H1 (cell line): ENCODE measurements around the gene ZNF536. TPM values are rescaled to one million over a fixed set of nuclear protein-coding genes. Genes with fewer than 3 reads are reported as not detected.

ENCODE experiments used
- CTCF ChIA-PET: fragments of 300-600 bp; sonication (Branson Sonifier 250); formaldehyde crosslinking; loops from one replicate; lab custom pipeline; 2021; ENCODE audit not compliant: partially characterized antibody; lab: Charles Lee
- POLR2A ChIA-PET: fragments of 300-600 bp; sonication (Branson Sonifier 250); formaldehyde crosslinking; loops from one replicate; lab custom pipeline; 2021; ENCODE audit warnings: inconsistent platforms; ENCODE audit not compliant: partially characterized antibody; lab: Charles Lee
- DNase-seq, 2 experiments: peaks; one replicate each; pipeline versions ENCODE4 v3.0.0 to v3.0.0-alpha.2; 2010 to 2022; ENCODE audit warnings: low spot score in 2 of 2, low read depth in 1 of 2, mixed read lengths in 1 of 2
- FAIRE-seq: peaks from 2 replicates; lab custom pipeline; 2011; peaks lifted over from hg19 to GRCh38; lab: Jason Lieb, UNC
- H2AFZ ChIP-seq: 2 replicates; pipeline ENCODE4 v1.8.1; 2012; ENCODE audit warnings: low read length, inconsistent platforms
- H2AK5ac ChIP-seq: 2 replicates; pipeline ENCODE4 v1.6.1; 2013; ENCODE audit warnings: low read depth, low read length
- H2BK120ac ChIP-seq: replicated peaks from 2 replicates; pipeline ENCODE3; 2013; ENCODE audit warnings: low read depth, low read length, inconsistent platforms
- H2BK12ac ChIP-seq: 2 replicates; pipeline ENCODE4 v1.6.1; 2013; ENCODE audit warnings: low read depth, low read length
- H2BK15ac ChIP-seq: 2 replicates; pipeline ENCODE4 v1.6.1; 2013; ENCODE audit warnings: low read length
- H2BK20ac ChIP-seq: 2 replicates; pipeline ENCODE4 v1.6.1; 2013; ENCODE audit warnings: low read length
- H2BK5ac ChIP-seq: 2 replicates; pipeline ENCODE4 v1.6.1; 2013; ENCODE audit warnings: low read depth, low read length
- H3K14ac ChIP-seq: 2 replicates; pipeline ENCODE4 v1.6.1; 2013; ENCODE audit warnings: inconsistent platforms; ENCODE audit not compliant: insufficient read length
- H3K18ac ChIP-seq: 2 replicates; pipeline ENCODE4 v1.6.1; 2013; ENCODE audit warnings: low read length; ENCODE audit errors: extremely low read depth
- H3K23ac ChIP-seq: 2 replicates; pipeline ENCODE4 v1.6.1; 2013; ENCODE audit warnings: inconsistent platforms; ENCODE audit not compliant: insufficient read length
- H3K23me2 ChIP-seq: 2 replicates; pipeline ENCODE4 v1.6.1; 2013; ENCODE audit warnings: low read depth, low read length
- H3K27ac ChIP-seq: 2 replicates; pipeline ENCODE4 v1.6.1; 2011; ENCODE audit warnings: low read depth, low read length, inconsistent platforms
- H3K27me3 ChIP-seq, 4 experiments: replicated peaks in 1 of 4; 1 replicate in 1 of 4; 2 replicates in 3 of 4; pipeline versions ENCODE4 v1.6.1 to v1.8.1; 2011 to 2013; ENCODE audit warnings: low read length in 3 of 4, mild to moderate bottlenecking in 3 of 4, inconsistent platforms in 2 of 4, mixed read lengths in 2 of 4, moderate library complexity in 1 of 4; ENCODE audit not compliant: control insufficient read depth in 3 of 4, insufficient read depth in 3 of 4; ENCODE audit errors: extremely low read depth in 1 of 4
- H3K36me3 ChIP-seq, 4 experiments: 2 replicates each; pipeline versions ENCODE4 v1.6.1 to v1.8.1; 2011 to 2013; ENCODE audit warnings: mild to moderate bottlenecking in 4 of 4, low read length in 3 of 4, moderate library complexity in 2 of 4, control low read depth in 1 of 4, inconsistent platforms in 1 of 4; ENCODE audit not compliant: insufficient read depth in 4 of 4, control insufficient read depth in 2 of 4
- H3K4ac ChIP-seq: replicated peaks from 2 replicates; pipeline ENCODE3; 2013; ENCODE audit warnings: low read length, low read depth, mixed read lengths, inconsistent platforms; ENCODE audit not compliant: insufficient read length
- H3K4me1 ChIP-seq, 4 experiments: replicated peaks in 1 of 4; 1 replicate in 1 of 4; 2 replicates in 3 of 4; pipeline versions ENCODE4 v1.6.1 to v1.8.1; 2011 to 2013; ENCODE audit warnings: low read length in 3 of 4, inconsistent platforms in 2 of 4, mixed read lengths in 1 of 4; ENCODE audit not compliant: insufficient read depth in 4 of 4, control insufficient read depth in 3 of 4
- H3K4me2 ChIP-seq, 2 experiments: 2 replicates each; pipeline versions ENCODE4 v1.6.1 to v1.8.1; 2011 to 2013; ENCODE audit warnings: low read depth in 2 of 2, low read length in 2 of 2, control low read depth in 1 of 2, inconsistent platforms in 1 of 2, mild to moderate bottlenecking in 1 of 2; ENCODE audit not compliant: insufficient read depth in 1 of 2
- H3K4me3 ChIP-seq, 4 experiments: fragments of 200-600, 300-600 bp in 1 of 4; sonication (generic), shearing (Covaris generic), sonication (Bioruptor Twin) in 1 of 4; 2 replicates each; pipeline versions ENCODE4 v1.5.1 to v1.8.1; 2011 to 2016; ENCODE audit warnings: low read length in 4 of 4, low read depth in 3 of 4, control low read depth in 2 of 4, inconsistent platforms in 2 of 4, mild to moderate bottlenecking in 2 of 4, mixed read lengths in 1 of 4, moderate library complexity in 1 of 4; ENCODE audit not compliant: insufficient read depth in 2 of 4; ENCODE audit errors: extremely low read depth in 1 of 4
- H3K56ac ChIP-seq: replicated peaks from 2 replicates; pipeline ENCODE3; 2013; ENCODE audit warnings: low read depth, mild to moderate bottlenecking, mixed read lengths, low read length, inconsistent platforms; ENCODE audit not compliant: insufficient read length
- H3K79me1 ChIP-seq: 2 replicates; pipeline ENCODE4 v1.6.1; 2013; ENCODE audit warnings: low read depth, low read length, control low read depth
- H3K79me2 ChIP-seq, 2 experiments: 2 replicates each; pipeline versions ENCODE4 v1.6.1 to v1.8.1; 2012 to 2013; ENCODE audit warnings: low read length in 2 of 2, mild to moderate bottlenecking in 2 of 2, inconsistent platforms in 1 of 2; ENCODE audit not compliant: insufficient read depth in 2 of 2, control insufficient read depth in 1 of 2
- H3K9ac ChIP-seq, 4 experiments: replicated peaks in 1 of 4; 1 replicate in 1 of 4; 2 replicates in 3 of 4; pipeline versions ENCODE4 v1.6.1 to v1.8.1; 2011 to 2013; ENCODE audit warnings: low read depth in 3 of 4, low read length in 3 of 4, control low read depth in 2 of 4, mild to moderate bottlenecking in 2 of 4, moderate library complexity in 2 of 4, inconsistent platforms in 1 of 4; ENCODE audit errors: extremely low read depth in 1 of 4
- H3K9me3 ChIP-seq, 2 experiments: 2 replicates each; pipeline versions ENCODE4 v1.6.1 to v1.8.1; 2012 to 2013; ENCODE audit warnings: mild to moderate bottlenecking in 2 of 2, moderate library complexity in 2 of 2, control low read depth in 1 of 2, inconsistent platforms in 1 of 2, low read depth in 1 of 2, low read length in 1 of 2, mixed read lengths in 1 of 2; ENCODE audit not compliant: insufficient read depth in 2 of 2
- H4K20me1 ChIP-seq, 2 experiments: replicated peaks in 1 of 2; 2 replicates each; pipeline versions ENCODE3 to v1.8.1; 2011 to 2013; ENCODE audit warnings: inconsistent platforms in 2 of 2, low read length in 2 of 2, mild to moderate bottlenecking in 1 of 2; ENCODE audit not compliant: insufficient read depth in 2 of 2, control insufficient read depth in 1 of 2
- H4K5ac ChIP-seq: 2 replicates; pipeline ENCODE4 v1.6.1; 2013; ENCODE audit warnings: low read length, low read depth, mixed read lengths, inconsistent platforms; ENCODE audit not compliant: insufficient read length
- H4K8ac ChIP-seq: 2 replicates; pipeline ENCODE4 v1.8.0; 2013; ENCODE audit warnings: mild to moderate bottlenecking, moderate library complexity, low read length, inconsistent platforms; ENCODE audit not compliant: insufficient read depth; ENCODE audit errors: extremely low read depth
- H4K91ac ChIP-seq: replicated peaks from 2 replicates; pipeline ENCODE3; 2013; ENCODE audit warnings: low read length, mixed read lengths, inconsistent platforms; ENCODE audit not compliant: insufficient read length
- BACH1 ChIP-seq: IDR thresholded peaks from 2 replicates; pipeline ENCODE4 v1.6.1; 2012; ENCODE audit warnings: low read length, improper control_type of control experiment
- BRCA1 ChIP-seq: IDR thresholded peaks from 2 replicates; pipeline ENCODE4 v1.6.1; 2012; ENCODE audit warnings: low read depth, low read length, improper control_type of control experiment
- CHD2 ChIP-seq: IDR thresholded peaks from 2 replicates; pipeline ENCODE4 v1.6.1; 2012; ENCODE audit warnings: low read length, improper control_type of control experiment
- CTBP2 ChIP-seq: IDR thresholded peaks from 2 replicates; pipeline ENCODE4 v1.7.0; 2011; ENCODE audit warnings: borderline replicate concordance, mild to moderate bottlenecking, moderate library complexity, mixed read lengths, low read length; ENCODE audit not compliant: insufficient read depth, insufficient read length
- EZH2 ChIP-seq: fragments of 200-600 bp; sonication (generic); IDR thresholded peaks from 2 replicates; pipeline ENCODE4 v1.7.1; 2012; ENCODE audit warnings: low read depth, mild to moderate bottlenecking, moderate library complexity, low read length, inconsistent platforms; ENCODE audit not compliant: severe bottlenecking
- GTF2F1 ChIP-seq: IDR thresholded peaks from 2 replicates; pipeline ENCODE4 v1.6.1; 2012; ENCODE audit warnings: low read depth, low read length, improper control_type of control experiment, borderline replicate concordance
- KDM4A ChIP-seq: IDR thresholded peaks from one replicate; pipeline ENCODE4 v1.7.1; 2012; ENCODE audit warnings: low read depth, mild to moderate bottlenecking, moderate library complexity, low read length, inconsistent platforms; ENCODE audit not compliant: severe bottlenecking
- NANOG ChIP-seq: IDR thresholded peaks from 2 replicates; pipeline ENCODE4 v1.6.1; 2011; ENCODE audit warnings: low read length, low read depth, mild to moderate bottlenecking, inconsistent platforms; ENCODE audit not compliant: insufficient read depth, poor library complexity, severe bottlenecking
- RNF2 ChIP-seq: fragments of 200-900, 300-1000 bp; sonication (generic); IDR thresholded peaks from 2 replicates; pipeline ENCODE4 v1.7.1; 2016; ENCODE audit warnings: borderline replicate concordance, low read depth, mild to moderate bottlenecking, antibody characterized with exemption, low read length; ENCODE audit not compliant: poor library complexity, severe bottlenecking; ENCODE audit errors: missing control alignments
- RXRA ChIP-seq: IDR thresholded peaks from 2 replicates; pipeline ENCODE4 v1.6.1; 2011; ENCODE audit warnings: low read depth, mild to moderate bottlenecking, low read length, moderate library complexity; ENCODE audit not compliant: insufficient read depth
- SAP30 ChIP-seq: fragments of 300-600 bp; sonication (generic); IDR thresholded peaks from 2 replicates; pipeline ENCODE4 v1.7.1; 2012; ENCODE audit warnings: low read length, moderate library complexity, mild to moderate bottlenecking, inconsistent platforms; ENCODE audit not compliant: insufficient read depth, insufficient replicate concordance
- SUZ12 ChIP-seq: fragments of 200-600 bp; sonication (generic); IDR thresholded peaks from 2 replicates; pipeline ENCODE4 v1.6.1; 2012; ENCODE audit warnings: mild to moderate bottlenecking, inconsistent platforms, low read length, moderate library complexity, mixed read lengths
- TBP ChIP-seq: IDR thresholded peaks from 2 replicates; pipeline ENCODE4 v1.6.1; 2011; ENCODE audit warnings: low read depth, low read length, improper control_type of control experiment
- TEAD4 ChIP-seq: IDR thresholded peaks from 2 replicates; pipeline ENCODE4 v1.6.1; 2012; ENCODE audit warnings: low read depth, low read length, inconsistent platforms, mixed read lengths
- WGBS, 2 experiments: shearing (Covaris generic) in 1 of 2; methylation state at CpG; one replicate each; pipeline versions ENCODE4 v1.1.6 to v1.1.7; 2013 to 2015; ENCODE audit warnings: low lambda C conversion rate in 2 of 2, mixed read lengths in 2 of 2, inconsistent platforms in 1 of 2, low coverage in 1 of 2, missing lambda C conversion rate in 1 of 2; ENCODE audit not compliant: insufficient replicate concordance in 2 of 2, insufficient coverage in 1 of 2, insufficient read length in 1 of 2; ENCODE audit errors: extremely low coverage in 1 of 2, missing lambda C conversion rate in 1 of 2; 5-methylcytosine and 5-hydroxymethylcytosine counted together
- polyA plus RNA-seq, 7 experiments: library from polyadenylated mRNA; depleted of rRNA in 3 of 7; stranded (reverse) in 5 of 7; unstranded in 2 of 7; fragments of >200 nt in 5 of 7; fragments of 200-250 nt in 2 of 7; gene quantifications; 1 replicate in 5 of 7; 2 replicates in 1 of 7; 4 replicates in 1 of 7; pipeline versions ENCODE4 v1.2.1 to v1.2.3, GENCODE V29; 2011 to 2013; ENCODE audit warnings: missing spikeins in 2 of 7, mixed read lengths in 2 of 7
- total RNA-seq: library from RNA; stranded (reverse); fragmentation: NEBNext Ultra II Directional; extraction: Animal tissue kit (Norgen Biotek cat#: 25700); gene quantifications from 2 replicates; pipeline ENCODE4 v1.2.1, GENCODE V29; 2021

ZNF536 gene
- total and polyA plus RNA-seq, 2 of the 8 experiments (the other 6 are each of a cell fraction or from before 2014, with no cell fraction given): 0.09 to 0.11 TPM

GRCh38 chr19:30497034-30497433 is 124.8 kb downstream of the ZNF536 start:
- Histone ChIP-seq H3K23me2 (no peaks in the 10 kb centered on the region), H4K5ac (no peak overlapping the region), H3K4ac (no peak overlapping the region), H4K8ac (no peak overlapping the region), H3K36me3 (no peaks in the 10 kb centered on the region), H2BK20ac (no peak overlapping the region), H3K79me2 (no peaks in the 10 kb centered on the region), H3K79me1 (no peaks in the 10 kb centered on the region), H3K4me1 (peaks cover 2 to 10% (median 7%) of the 10 kb centered on the region in 4 experiments; a peak in 6 of 7 replicates), H2AFZ (no peak overlapping the region), H4K20me1 (no peaks in the 10 kb centered on the region), H2BK120ac (no peak overlapping the region), H3K27me3 (no peaks in the 10 kb centered on the region), H3K4me3 (no peak overlapping the region), H4K91ac (no peak overlapping the region), H3K56ac (no peak overlapping the region), H2BK15ac (no peak overlapping the region), H3K9me3 (no peaks in the 10 kb centered on the region), H3K14ac (no peak overlapping the region), H2BK5ac (no peak overlapping the region), H2AK5ac (no peak overlapping the region), H3K23ac (no peak overlapping the region), H3K4me2 (no peak overlapping the region), H3K27ac (no peak overlapping the region), H3K9ac (no peak overlapping the region), H2BK12ac (no peak overlapping the region), H3K18ac (no peak overlapping the region)
- DNase-seq (no peak), FAIRE-seq (no peak)
- 86% methylated on average over 8 of the region's 8 CpGs; no CpG with 5 or more reads in 1 of the 2 experiments for WGBS, 2 experiments
- ChIA-PET CTCF (interaction anchor here (1.3 to 1.6 kb wide), 3 partner anchors 11 to 170 kb away, joined by 3 to 5 read pairs (median 4); no protein-coding TSS in a partner anchor), POLR2A (no interaction called here)
- TF ChIP-seq CHD2: no peak
- no peak for TF ChIP-seq GTF2F1
- TF ChIP-seq RXRA: no peak
- TF ChIP-seq TEAD4: no peak
- no peak for TF ChIP-seq EZH2
- TF ChIP-seq CTBP2: no peak
- no peak for TF ChIP-seq SUZ12
- no peak for TF ChIP-seq BACH1
- no peak for TF ChIP-seq KDM4A
- no peak for TF ChIP-seq NANOG
- no peak for TF ChIP-seq BRCA1
- TF ChIP-seq SAP30: no peak
- TF ChIP-seq TBP: no peak
- no peak for TF ChIP-seq RNF2
